H9 (cell line): ENCODE results near the gene USP36. TPM values are rescaled to one million over a fixed set of nuclear protein-coding genes. Genes with fewer than 3 reads are reported as not detected.

Experiments used
- DNase-seq: peaks from one replicate; pipeline ENCODE4 v3.0.0-alpha.2; 2017
- H2AFZ ChIP-seq: one replicate; pipeline ENCODE4 v1.6.1; 2013; ENCODE audit warnings: mild to moderate bottlenecking, low read length, control low read depth, moderate library complexity
- H2AK5ac ChIP-seq: 2 replicates; pipeline ENCODE4 v1.6.1; 2013; ENCODE audit warnings: low read length, control low read depth, mixed read lengths; ENCODE audit not compliant: insufficient read length
- H2BK120ac ChIP-seq: one replicate; pipeline ENCODE4 v1.6.1; 2013; ENCODE audit warnings: low read depth, mild to moderate bottlenecking, low read length, control low read depth, inconsistent platforms; ENCODE audit not compliant: poor library complexity, severe bottlenecking
- H2BK12ac ChIP-seq: 2 replicates; pipeline ENCODE4 v1.6.1; 2013; ENCODE audit warnings: low read length, control low read depth, mixed read lengths, low read depth; ENCODE audit not compliant: insufficient read length
- H2BK15ac ChIP-seq: 2 replicates; pipeline ENCODE4 v1.6.1; 2013; ENCODE audit warnings: low read depth, low read length, control low read depth
- H2BK20ac ChIP-seq: one replicate; pipeline ENCODE4 v1.6.1; 2013; ENCODE audit warnings: low read depth, mild to moderate bottlenecking, low read length, control low read depth, inconsistent platforms; ENCODE audit not compliant: poor library complexity, severe bottlenecking
- H2BK5ac ChIP-seq: 2 replicates; pipeline ENCODE4 v1.6.1; 2013; ENCODE audit warnings: low read length, control low read depth, mixed read lengths; ENCODE audit not compliant: insufficient read length
- H3K14ac ChIP-seq: 2 replicates; pipeline ENCODE4 v1.6.1; 2013; ENCODE audit warnings: low read length, control low read depth; ENCODE audit not compliant: insufficient read depth
- H3K18ac ChIP-seq: 2 replicates; pipeline ENCODE4 v1.6.1; 2013; ENCODE audit warnings: low read depth, mild to moderate bottlenecking, mixed read lengths, low read length, control low read depth; ENCODE audit not compliant: insufficient read length
- H3K23ac ChIP-seq: 2 replicates; pipeline ENCODE4 v1.6.1; 2013; ENCODE audit warnings: low read length, control low read depth, mixed read lengths, low read depth; ENCODE audit not compliant: insufficient read length
- H3K23me2 ChIP-seq: 2 replicates; pipeline ENCODE4 v1.6.1; 2013; ENCODE audit warnings: low read depth, mild to moderate bottlenecking, mixed read lengths, low read length, control low read depth; ENCODE audit not compliant: insufficient read length, poor library complexity, severe bottlenecking
- H3K27ac ChIP-seq: 2 replicates; pipeline ENCODE4 v1.5.1; 2013; ENCODE audit warnings: low read length, control low read depth, mixed read lengths, low read depth; ENCODE audit not compliant: insufficient read length
- H3K27me3 ChIP-seq: 2 replicates; pipeline ENCODE4 v1.6.1; 2013; ENCODE audit warnings: low read length, control low read depth, inconsistent platforms; ENCODE audit not compliant: insufficient read depth
- H3K4ac ChIP-seq: 2 replicates; pipeline ENCODE4 v1.6.1; 2013; ENCODE audit warnings: low read depth, mild to moderate bottlenecking, control low read depth, inconsistent platforms, low read length, moderate library complexity
- H3K4me1 ChIP-seq: 2 replicates; pipeline ENCODE4 v1.6.1; 2013; ENCODE audit warnings: low read length, control low read depth, inconsistent platforms; ENCODE audit not compliant: insufficient read depth
- H3K4me2 ChIP-seq: 2 replicates; pipeline ENCODE4 v1.6.1; 2013; ENCODE audit warnings: low read length, control low read depth, mixed read lengths; ENCODE audit not compliant: insufficient read length, insufficient read depth
- H3K56ac ChIP-seq: 2 replicates; pipeline ENCODE4 v1.6.1; 2013; ENCODE audit warnings: low read depth, mild to moderate bottlenecking, mixed read lengths, low read length, control low read depth; ENCODE audit not compliant: insufficient read length
- H3K79me1 ChIP-seq: 2 replicates; pipeline ENCODE4 v1.6.1; 2013; ENCODE audit warnings: low read depth, mild to moderate bottlenecking, moderate library complexity, low read length, control low read depth, inconsistent platforms; ENCODE audit not compliant: insufficient read depth, poor library complexity, severe bottlenecking
- H3K79me2 ChIP-seq: 2 replicates; pipeline ENCODE4 v1.6.1; 2013; ENCODE audit warnings: low read length, control low read depth, inconsistent platforms; ENCODE audit not compliant: insufficient read depth
- H3K9ac ChIP-seq: 2 replicates; pipeline ENCODE4 v1.6.1; 2013; ENCODE audit warnings: low read length, control low read depth, mixed read lengths; ENCODE audit not compliant: insufficient read length; ENCODE audit errors: extremely low read depth
- H3K9me3 ChIP-seq: one replicate; pipeline ENCODE4 v1.6.1; 2013; ENCODE audit warnings: low read depth, low read length, inconsistent platforms; ENCODE audit not compliant: control insufficient read depth
- H3T11ph ChIP-seq: one replicate; pipeline ENCODE4 v1.6.1; 2013; ENCODE audit warnings: mild to moderate bottlenecking, low read length, control low read depth, inconsistent platforms
- H4K20me1 ChIP-seq: one replicate; pipeline ENCODE4 v1.6.1; 2013; ENCODE audit not compliant: control insufficient read depth, insufficient read length, insufficient read depth
- H4K5ac ChIP-seq: 2 replicates; pipeline ENCODE4 v1.6.1; 2013; ENCODE audit warnings: low read depth, mild to moderate bottlenecking, mixed read lengths, low read length, control low read depth; ENCODE audit not compliant: insufficient read length
- H4K8ac ChIP-seq: replicated peaks from 2 replicates; pipeline ENCODE4 v1.6.1; 2013; ENCODE audit warnings: low read length, control low read depth, mixed read lengths, low read depth; ENCODE audit not compliant: insufficient read length
- H4K91ac ChIP-seq: 2 replicates; pipeline ENCODE4 v1.6.1; 2013; ENCODE audit warnings: low read depth, mild to moderate bottlenecking, moderate library complexity, mixed read lengths, low read length, control low read depth; ENCODE audit not compliant: insufficient read length
- H3K27ac Mint-ChIP-seq, 3 experiments: 2 replicates in 2 of 3; 3 replicates in 1 of 3; pipeline ENCODE4 v1.8.0; 2020 to 2021; ENCODE audit warnings: mixed read lengths in 3 of 3, mild to moderate bottlenecking in 1 of 3, moderate library complexity in 1 of 3
- H3K27me3 Mint-ChIP-seq: 2 replicates; pipeline ENCODE4 v1.8.0; 2021; ENCODE audit warnings: low read depth, mild to moderate bottlenecking, moderate library complexity, mixed read lengths
- H3K36me3 Mint-ChIP-seq, 3 experiments: 2 replicates in 2 of 3; 3 replicates in 1 of 3; pipeline ENCODE4 v1.8.0; 2020 to 2021; ENCODE audit warnings: low read depth in 3 of 3, mixed read lengths in 3 of 3; ENCODE audit not compliant: insufficient read depth in 1 of 3
- H3K4me1 Mint-ChIP-seq, 2 experiments: 2 replicates each; pipeline ENCODE4 v1.8.0; 2020; ENCODE audit warnings: mixed read lengths in 2 of 2
- H3K4me3 Mint-ChIP-seq, 2 experiments: 2 replicates in 1 of 2; 3 replicates in 1 of 2; pipeline ENCODE4 v1.8.0; 2020 to 2021; ENCODE audit warnings: mild to moderate bottlenecking in 2 of 2, mixed read lengths in 2 of 2, moderate library complexity in 1 of 2
- H3K9me3 Mint-ChIP-seq, 2 experiments: 2 replicates in 1 of 2; 3 replicates in 1 of 2; pipeline ENCODE4 v1.8.0; 2020; ENCODE audit warnings: mild to moderate bottlenecking in 2 of 2, mixed read lengths in 2 of 2, moderate library complexity in 1 of 2
- whole genome bisulfite sequencing: extraction: QIAGEN DNeasy Blood & Tissue Kit; methylation state at CpG from one replicate; pipeline ENCODE4 v1.1.7; 2013; ENCODE audit warnings: missing lambda C conversion rate, low lambda C conversion rate, mixed read lengths; ENCODE audit not compliant: insufficient read length; ENCODE audit errors: extremely low coverage; 5-methylcytosine and 5-hydroxymethylcytosine counted together
- total RNA-seq: library from RNA; stranded (reverse); gene quantifications from 2 replicates; pipeline ENCODE4 v1.2.1, GENCODE V29; 2021
- TF ChIP-seq, protein P1 (sequence below): fragments of 200-600 bp; sonication (generic); conservative IDR thresholded peaks from 3 replicates; pipeline ENCODE4 v1.8.0; 2021; ENCODE audit warnings: antibody characterized with exemption, mild to moderate bottlenecking

Gene USP36
- total RNA-seq, 1 experiment from 2014 or later: 106 TPM

DNA sequence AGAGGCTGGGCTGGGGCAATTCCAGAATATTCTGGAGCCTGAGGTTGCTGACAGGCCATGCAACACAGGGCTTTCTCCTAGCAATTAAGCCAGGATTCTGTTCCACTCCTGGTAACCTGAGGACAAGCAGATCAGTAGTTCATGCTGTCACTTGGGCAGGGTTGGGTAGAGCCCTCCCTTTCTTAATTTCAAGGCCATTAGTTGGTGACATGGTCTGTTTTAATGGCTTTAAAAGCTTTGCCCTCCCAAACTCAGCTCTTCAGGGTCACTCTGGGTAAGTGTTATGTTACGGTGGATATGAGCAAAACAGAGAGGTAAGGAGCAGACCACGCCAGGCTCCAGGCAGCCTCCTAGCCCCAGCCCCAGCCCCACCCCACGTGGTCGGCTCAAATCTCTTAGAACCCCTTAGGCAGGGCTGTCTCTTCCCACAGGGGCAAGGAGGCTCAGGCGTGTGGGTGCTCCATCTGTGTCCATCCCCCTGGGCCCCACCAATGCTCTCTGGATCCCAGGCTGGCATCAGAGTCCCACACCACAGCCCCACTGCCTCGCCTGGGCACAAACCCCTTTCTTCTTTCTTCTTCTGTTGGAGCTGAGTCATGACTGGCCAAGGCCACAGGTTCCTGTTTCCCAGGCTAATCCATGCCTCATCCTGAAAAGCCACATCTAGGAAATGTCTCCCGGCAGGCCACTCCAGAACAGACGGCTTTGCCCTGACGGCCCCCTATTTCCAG lies 34.9 kb upstream of the USP36 start:
- Histone ChIP-seq H3K4me1 (no peaks in the 10 kb centered on the region), H3K14ac (peak overlapping the region; percentile 64; the same call in 1 of the 2 replicates), H3K27me3 (no peaks in the 10 kb centered on the region), H3K23ac (no peak overlapping the region), H3K9me3 (no peaks in the 10 kb centered on the region), H3K23me2 (peaks cover 2% of the 10 kb centered on the region), H3K56ac (no peak overlapping the region), H2BK5ac (no peak overlapping the region), H2BK15ac (no peak overlapping the region), H3T11ph (no peak overlapping the region), H3K9ac (no peak overlapping the region), H4K8ac (no peak overlapping the region), H2AK5ac (no peak overlapping the region), H3K4ac (no peak overlapping the region), H2AFZ (no peak overlapping the region), H3K4me2 (no peak overlapping the region), H3K18ac (no peak overlapping the region), H2BK12ac (no peak overlapping the region), H2BK120ac (no peak overlapping the region), H4K20me1 (no peaks in the 10 kb centered on the region), H4K5ac (no peak overlapping the region), H4K91ac (no peak overlapping the region), H3K79me2 (no peaks in the 10 kb centered on the region), H3K79me1 (no peaks in the 10 kb centered on the region), H3K27ac (no peak overlapping the region), H2BK20ac (no peak overlapping the region)
- H3K9me3 Mint-ChIP-seq: no peaks in the 10 kb centered on the region
- H3K4me1 Mint-ChIP-seq: peaks cover 16 to 22% of the 10 kb centered on the region in 2 experiments; a peak in 3 of 4 replicates
- no peaks in the 10 kb centered on the region; the same call in 1 of the 2 replicates for H3K27me3 Mint-ChIP-seq
- TF ChIP-seq, protein P1, sequence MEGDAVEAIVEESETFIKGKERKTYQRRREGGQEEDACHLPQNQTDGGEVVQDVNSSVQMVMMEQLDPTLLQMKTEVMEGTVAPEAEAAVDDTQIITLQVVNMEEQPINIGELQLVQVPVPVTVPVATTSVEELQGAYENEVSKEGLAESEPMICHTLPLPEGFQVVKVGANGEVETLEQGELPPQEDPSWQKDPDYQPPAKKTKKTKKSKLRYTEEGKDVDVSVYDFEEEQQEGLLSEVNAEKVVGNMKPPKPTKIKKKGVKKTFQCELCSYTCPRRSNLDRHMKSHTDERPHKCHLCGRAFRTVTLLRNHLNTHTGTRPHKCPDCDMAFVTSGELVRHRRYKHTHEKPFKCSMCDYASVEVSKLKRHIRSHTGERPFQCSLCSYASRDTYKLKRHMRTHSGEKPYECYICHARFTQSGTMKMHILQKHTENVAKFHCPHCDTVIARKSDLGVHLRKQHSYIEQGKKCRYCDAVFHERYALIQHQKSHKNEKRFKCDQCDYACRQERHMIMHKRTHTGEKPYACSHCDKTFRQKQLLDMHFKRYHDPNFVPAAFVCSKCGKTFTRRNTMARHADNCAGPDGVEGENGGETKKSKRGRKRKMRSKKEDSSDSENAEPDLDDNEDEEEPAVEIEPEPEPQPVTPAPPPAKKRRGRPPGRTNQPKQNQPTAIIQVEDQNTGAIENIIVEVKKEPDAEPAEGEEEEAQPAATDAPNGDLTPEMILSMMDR: no peak
- peaks cover 2 to 16% (median 14%) of the 10 kb centered on the region in 3 experiments; a peak in 6 of 7 replicates for H3K36me3 Mint-ChIP-seq
- no peak for DNase-seq
- peak overlapping the region in 2 of 3 experiments; percentile 10 to 34; a peak in 3 of 7 replicates for H3K27ac Mint-ChIP-seq
- WGBS: no CpG with 5 or more reads among the region's 9 CpGs
- H3K4me3 Mint-ChIP-seq: no peak overlapping the region
